HCT116 (cell line): Measurements from ENCODE around the gene ALCAM. TPM values are rescaled to one million over a fixed set of nuclear protein-coding genes. Genes with fewer than 3 reads are reported as not detected.

Source experiments
- ATAC-seq: fragments of 200-7000 bp; cut with Tn5 transposase; 2 replicates; pipeline ENCODE4 v1.9.1; 2020; ENCODE audit warnings: mild to moderate bottlenecking, moderate library complexity
- BruUV-seq: library from RNA; stranded (reverse); fragments of 400-500 nt; replicated peaks from 2 replicates; lab custom pipeline; 2021; lab: Mats Ljungman, UMichigan
- CTCF ChIA-PET: fragments of 300-600 bp; sonication (Branson Sonifier 250); formaldehyde crosslinking; loops from one replicate; lab custom pipeline; 2021; ENCODE audit warnings: antibody characterized with exemption; lab: Charles Lee
- POLR2A ChIA-PET: fragments of 300-600, 350-600 bp; sonication (Branson Sonifier 250); formaldehyde crosslinking; loops from one replicate; lab custom pipeline; 2021; ENCODE audit warnings: antibody characterized with exemption; lab: Charles Lee
- RAD21 ChIA-PET, 2 experiments: fragments of 300-600 bp; sonication (Branson Sonifier 250); formaldehyde crosslinking; loops; one replicate each; lab custom pipeline; 2023; ENCODE audit warnings: low total read pairs in 2 of 2; ENCODE audit not compliant: uncharacterized antibody in 2 of 2, unreplicated experiment in 2 of 2, low non-redundant PET in 1 of 2; lab: Charles Lee
- DNase-seq: peaks from one replicate; pipeline ENCODE4 v3.0.0-alpha.2; 2010; ENCODE audit warnings: low read depth, low spot score
- H2AFZ ChIP-seq: fragments of 200-600 bp; shearing (Covaris generic), sonication (generic); 2 replicates; pipeline ENCODE4 v1.6.1; 2017; ENCODE audit warnings: low read depth, mixed run types, mixed read lengths, antibody characterized with exemption, low read length; ENCODE audit not compliant: poor library complexity, severe bottlenecking
- H3K27ac ChIP-seq: 2 replicates; pipeline ENCODE4 v1.5.1; 2012; ENCODE audit warnings: low read depth, low read length
- H3K27me3 ChIP-seq: fragments of 200-600 bp; sonication (generic); 2 replicates; pipeline ENCODE4 v1.6.1; 2016; ENCODE audit warnings: mixed run types, low read length, mixed read lengths; ENCODE audit not compliant: insufficient read depth
- H3K36me3 ChIP-seq, 2 experiments: fragments of 200-500 bp in 1 of 2; fragments of 200-600 bp in 1 of 2; sonication (Bioruptor generic) in 1 of 2; sonication (generic) in 1 of 2; 2 replicates each; pipeline versions ENCODE4 v1.5.1 to v1.6.1; 2014 to 2016; ENCODE audit warnings: low read length in 2 of 2, inconsistent platforms in 1 of 2, mixed read lengths in 1 of 2, mixed run types in 1 of 2; ENCODE audit not compliant: insufficient read depth in 2 of 2, control insufficient read depth in 1 of 2
- H3K4me1 ChIP-seq, 2 experiments: fragments of 200-600 bp in 1 of 2; sonication (generic) in 1 of 2; 2 replicates each; pipeline versions ENCODE4 v1.5.1 to v1.6.1; 2012 to 2017; ENCODE audit warnings: low read length in 2 of 2, inconsistent platforms in 1 of 2, mild to moderate bottlenecking in 1 of 2, mixed read lengths in 1 of 2, mixed run types in 1 of 2, moderate library complexity in 1 of 2; ENCODE audit not compliant: insufficient read depth in 2 of 2, control insufficient read depth in 1 of 2
- H3K4me2 ChIP-seq: fragments of 200-600 bp; sonication (generic); 2 replicates; pipeline ENCODE4 v1.6.1; 2017; ENCODE audit warnings: mixed run types, low read length, mixed read lengths
- H3K4me3 ChIP-seq, 2 experiments: fragments of 200-600 bp in 1 of 2; sonication (generic) in 1 of 2; replicated peaks in 1 of 2; 2 replicates each; pipeline ENCODE4 v1.5.1; 2011 to 2016; ENCODE audit warnings: low read length in 2 of 2, control low read depth in 1 of 2, low read depth in 1 of 2, mild to moderate bottlenecking in 1 of 2, mixed read lengths in 1 of 2, mixed run types in 1 of 2
- H3K79me2 ChIP-seq: fragments of 200-600 bp; sonication (generic); 2 replicates; pipeline ENCODE4 v1.6.1; 2017; ENCODE audit warnings: mild to moderate bottlenecking, mixed run types, low read length, moderate library complexity, mixed read lengths; ENCODE audit not compliant: insufficient read depth
- H3K9ac ChIP-seq: fragments of 200-600 bp; sonication (generic); 2 replicates; pipeline ENCODE4 v1.6.1; 2016; ENCODE audit warnings: low read length, mixed read lengths
- H3K9me2 ChIP-seq: fragments of 200-600 bp; sonication (generic), shearing (Covaris generic); 2 replicates; pipeline ENCODE4 v1.6.1; 2017; ENCODE audit warnings: mixed run types, mild to moderate bottlenecking, moderate library complexity; ENCODE audit not compliant: insufficient read depth
- H3K9me3 ChIP-seq, 2 experiments: fragments of 200-500 bp in 1 of 2; fragments of 200-600 bp in 1 of 2; sonication (Bioruptor generic) in 1 of 2; sonication (generic) in 1 of 2; 2 replicates each; pipeline ENCODE4 v1.6.1; 2014 to 2017; ENCODE audit warnings: low read length in 2 of 2, mixed read lengths in 2 of 2, inconsistent platforms in 1 of 2, low read depth in 1 of 2, mild to moderate bottlenecking in 1 of 2, mixed run types in 1 of 2, moderate library complexity in 1 of 2; ENCODE audit not compliant: control insufficient read depth in 1 of 2, insufficient read depth in 1 of 2
- H4K20me1 ChIP-seq: fragments of 200-600 bp; sonication (generic), shearing (Covaris generic); 2 replicates; pipeline ENCODE4 v1.6.1; 2017; ENCODE audit warnings: mixed run types, mild to moderate bottlenecking, moderate library complexity; ENCODE audit not compliant: insufficient read depth
- CEBPB ChIP-seq: IDR thresholded peaks from 2 replicates; pipeline ENCODE4 v1.6.1; 2012; ENCODE audit warnings: low read depth
- EGR1 ChIP-seq: IDR thresholded peaks from 2 replicates; pipeline ENCODE4 v1.6.1; 2012; ENCODE audit warnings: low read depth
- ELF1 ChIP-seq: IDR thresholded peaks from 2 replicates; pipeline ENCODE4 v1.6.1; 2012; ENCODE audit warnings: low read depth, borderline replicate concordance
- EZH2phosphoT487 ChIP-seq: fragments of 200-600 bp; IDR thresholded peaks from 2 replicates; pipeline ENCODE4 v1.6.1; 2018; ENCODE audit warnings: antibody characterized with exemption, borderline replicate concordance
- JUND ChIP-seq: IDR thresholded peaks from 2 replicates; pipeline ENCODE4 v1.6.1; 2012
- SIN3A ChIP-seq: IDR thresholded peaks from 2 replicates; pipeline ENCODE4 v1.6.1; 2012; ENCODE audit warnings: low read depth
- intact Hi-C: fragments of 100-400 bp; cut with micrococcal nuclease; formaldehyde crosslinking; loops from 2 replicates; pipeline ENCODE4 v1.10.0; 2022
- total RNA-seq: library from RNA; stranded (reverse); gene quantifications from one replicate; pipeline ENCODE4 v1.2.1, GENCODE V29; 2021; ENCODE audit not compliant: unreplicated experiment
- TF ChIP-seq, protein P1 (sequence below): IDR thresholded peaks from 2 replicates; pipeline ENCODE4 v1.6.1; 2012
- TF ChIP-seq, protein P2 (sequence below), 3 experiments: fragments of 200-600 bp in 1 of 3; sonication (generic) in 1 of 3; IDR thresholded peaks in 2 of 3; conservative IDR thresholded peaks in 1 of 3; 2 replicates each; pipeline ENCODE4 v1.5.1; 2012 to 2017; ENCODE audit warnings: low read depth in 2 of 3, low read length in 2 of 3, antibody characterized with exemption in 1 of 3, borderline replicate concordance in 1 of 3, control low read depth in 1 of 3, mild to moderate bottlenecking in 1 of 3, mixed read lengths in 1 of 3, mixed run types in 1 of 3, moderate library complexity in 1 of 3; ENCODE audit not compliant: insufficient read depth in 1 of 3

ALCAM gene
- total RNA-seq, 1 experiment from 2014 or later, result 56.7 TPM

DNA sequence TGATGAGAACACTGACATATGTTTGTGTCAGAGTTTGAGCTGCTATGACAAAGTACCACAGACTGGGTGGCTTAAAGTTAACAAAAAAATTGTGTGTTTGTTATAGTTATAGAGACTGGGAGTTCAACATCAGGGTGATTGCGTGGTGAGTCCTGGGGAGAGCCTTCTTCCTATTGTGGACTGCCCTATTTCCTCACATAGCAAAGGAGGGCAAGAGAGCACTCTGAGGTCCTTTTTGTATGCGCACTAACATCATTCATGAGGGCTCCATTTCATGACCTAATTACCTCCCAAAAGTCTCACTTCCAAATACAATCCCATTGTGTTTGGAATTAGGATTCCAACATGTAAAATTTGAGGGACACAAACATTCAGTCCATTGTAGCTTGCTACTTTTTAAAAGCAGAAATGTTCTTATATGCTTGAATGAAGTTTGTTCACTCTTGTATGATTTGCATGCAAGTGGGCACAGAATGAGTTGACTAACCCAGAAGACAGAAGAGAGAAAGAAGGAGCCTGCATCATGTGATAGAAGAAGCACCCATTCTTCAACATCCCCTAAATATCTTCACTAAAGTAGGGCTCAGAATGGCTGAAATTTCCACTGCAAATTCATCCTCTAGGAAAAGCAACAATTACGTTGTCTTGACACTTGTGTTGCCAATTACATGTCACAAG lies 18.9 kb upstream of the ALCAM start:
- Histone ChIP-seq H3K27me3 (no peaks in the 10 kb centered on the region), H3K4me1 (peaks cover 0 to 6% of the 10 kb centered on the region in 2 experiments; a peak in 2 of 4 replicates), H3K27ac (no peak overlapping the region), H2AFZ (no peak overlapping the region), H3K9me2 (no peaks in the 10 kb centered on the region), H3K79me2 (no peaks in the 10 kb centered on the region), H3K4me2 (no peak overlapping the region)
- no TSS peak for BruUV-seq
- RAD21 ChIA-PET, result no interaction called here
- intact Hi-C loops, result no loop called here
- no peak for TF ChIP-seq ELF1
- no peak for TF ChIP-seq JUND
- TF ChIP-seq, protein P1, sequence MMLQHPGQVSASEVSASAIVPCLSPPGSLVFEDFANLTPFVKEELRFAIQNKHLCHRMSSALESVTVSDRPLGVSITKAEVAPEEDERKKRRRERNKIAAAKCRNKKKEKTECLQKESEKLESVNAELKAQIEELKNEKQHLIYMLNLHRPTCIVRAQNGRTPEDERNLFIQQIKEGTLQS, result no peak
- no peak for TF ChIP-seq EGR1
- TF ChIP-seq, protein P2, sequence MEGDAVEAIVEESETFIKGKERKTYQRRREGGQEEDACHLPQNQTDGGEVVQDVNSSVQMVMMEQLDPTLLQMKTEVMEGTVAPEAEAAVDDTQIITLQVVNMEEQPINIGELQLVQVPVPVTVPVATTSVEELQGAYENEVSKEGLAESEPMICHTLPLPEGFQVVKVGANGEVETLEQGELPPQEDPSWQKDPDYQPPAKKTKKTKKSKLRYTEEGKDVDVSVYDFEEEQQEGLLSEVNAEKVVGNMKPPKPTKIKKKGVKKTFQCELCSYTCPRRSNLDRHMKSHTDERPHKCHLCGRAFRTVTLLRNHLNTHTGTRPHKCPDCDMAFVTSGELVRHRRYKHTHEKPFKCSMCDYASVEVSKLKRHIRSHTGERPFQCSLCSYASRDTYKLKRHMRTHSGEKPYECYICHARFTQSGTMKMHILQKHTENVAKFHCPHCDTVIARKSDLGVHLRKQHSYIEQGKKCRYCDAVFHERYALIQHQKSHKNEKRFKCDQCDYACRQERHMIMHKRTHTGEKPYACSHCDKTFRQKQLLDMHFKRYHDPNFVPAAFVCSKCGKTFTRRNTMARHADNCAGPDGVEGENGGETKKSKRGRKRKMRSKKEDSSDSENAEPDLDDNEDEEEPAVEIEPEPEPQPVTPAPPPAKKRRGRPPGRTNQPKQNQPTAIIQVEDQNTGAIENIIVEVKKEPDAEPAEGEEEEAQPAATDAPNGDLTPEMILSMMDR (IDR thresholded peaks at IDR 0.05 in 2 of 3, conservative IDR thresholded peaks at IDR 0.05 in 1 of 3; ENCODE audit: borderline replicate concordance in 1 of 3, insufficient read depth in 1 of 3, low read depth in 2 of 3, low read length in 2 of 3), result no peak
- no peak for TF ChIP-seq SIN3A
- no peak for TF ChIP-seq CEBPB
- no peak for TF ChIP-seq EZH2phosphoT487
- TF ChIP-seq, all 23 proteins: peak for 0
- Histone ChIP-seq H3K4me3 (no peak overlapping the region), H3K9ac (no peak overlapping the region), H3K9me3 (no peaks in the 10 kb centered on the region), H4K20me1 (no peaks in the 10 kb centered on the region), H3K36me3 (no peaks in the 10 kb centered on the region)
- CTCF ChIA-PET, result no interaction called here
- POLR2A ChIA-PET, result no interaction called here
- ATAC-seq (no peak), DNase-seq (no peak)
